ENCODE measurements around the gene GATAD2B.

Gene GATAD2B

GRCh38 chr1:153922972-153923925 is at the start of gene GATAD2B:
Gene GATAD2B (minus strand): TSS chr1:153922972. CDS start chr1:153828347, 94,625 bp downstream.
- peak; percentile 99 for DNase-seq (ENCODE audit: low spot score)

- no peak for DNase-seq (ENCODE audit: low spot score)
Measured at GRCh38 chr1:153970346-153970745, 47.6 kb upstream of the GATAD2B start.

GRCh38 chr1:153968972-153969371 is 46.2 kb upstream of the GATAD2B start:
- DNase-seq (ENCODE audit: low spot score) = no peak

- no peak for DNase-seq (ENCODE audit: low spot score)
Measured at GRCh38 chr1:153968408-153968807, 45.6 kb upstream of the GATAD2B start.

- DNase-seq (ENCODE audit: low spot score) = no peak
Measured at GRCh38 chr1:153968000-153968363, 45.2 kb upstream of the GATAD2B start.

GRCh38 chr1:153967107-153967999 is 44.6 kb upstream of the GATAD2B start, which contains the start of gene CREB3L4:
Gene CREB3L4 (plus strand): TSS chr1:153967902. CDS start chr1:153968526, 624 bp downstream.
- DNase-seq (ENCODE audit: low spot score) = peak; percentile 92

- DNase-seq (ENCODE audit: low spot score) = no peak
Measured at GRCh38 chr1:153963850-153964331, 41.1 kb upstream of the GATAD2B start.

GRCh38 chr1:153963030-153963849 is 40.5 kb upstream of the GATAD2B start, which contains the start of gene SLC39A1:
Gene SLC39A1 (minus strand): TSS chr1:153963537. CDS start chr1:153962715, 822 bp downstream.
- peak; percentile 89 for DNase-seq (ENCODE audit: low spot score)

GRCh38 chr1:153962088-153963029 is 39.6 kb upstream of the GATAD2B start:
- DNase-seq (ENCODE audit: low spot score) = no peak

- no peak for DNase-seq (ENCODE audit: low spot score)
Measured at GRCh38 chr1:153961421-153961820, 38.6 kb upstream of the GATAD2B start.

- no peak for DNase-seq (ENCODE audit: low spot score)
Measured at GRCh38 chr1:153960206-153960605, 37.4 kb upstream of the GATAD2B start.

- DNase-seq (ENCODE audit: low spot score) = no peak
Measured at GRCh38 chr1:153959454-153959853, 36.7 kb upstream of the GATAD2B start.

GRCh38 chr1:153958961-153959260 is 36.1 kb upstream of the GATAD2B start:
- no peak for DNase-seq (ENCODE audit: low spot score)

- peak; percentile 97 for DNase-seq (ENCODE audit: low spot score)
Measured at GRCh38 chr1:153958111-153958960, 35.6 kb upstream of the GATAD2B start, which contains the start of gene CRTC2. Gene CRTC2 (minus strand): TSS chr1:153958612. CDS start chr1:153958497, 115 bp downstream.

- DNase-seq (ENCODE audit: low spot score) = peak; percentile 45
Measured at GRCh38 chr1:153957744-153958110, 35.0 kb upstream of the GATAD2B start.

GRCh38 chr1:153956997-153957715 is 34.4 kb upstream of the GATAD2B start:
- DNase-seq (ENCODE audit: low spot score) = no peak

- no peak for DNase-seq (ENCODE audit: low spot score)
Measured at GRCh38 chr1:153954826-153955225, 32.1 kb upstream of the GATAD2B start.

- DNase-seq (ENCODE audit: low spot score) = no peak
Measured at GRCh38 chr1:153953859-153954365, 31.1 kb upstream of the GATAD2B start.
